HepG2 (cell line): ENCODE results near the gene PSENEN. TPM values are rescaled to one million over a fixed set of nuclear protein-coding genes. Genes with fewer than 3 reads are reported as not detected.

Source experiments
- CHD2 ChIP-seq: IDR thresholded peaks from 2 replicates; pipeline ENCODE4 v1.6.1; 2011; ENCODE audit warnings: low read depth, low read length, improper control_type of control experiment
- KDM5B ChIP-seq: sonication (generic); formaldehyde crosslinking; IDR thresholded peaks from 2 replicates; pipeline ENCODE4 v1.4.0; 2020; ENCODE audit warnings: missing genetic modification reagents, mild to moderate bottlenecking, borderline replicate concordance
- MIER3 ChIP-seq: IDR thresholded peaks from 2 replicates; pipeline ENCODE4 v1.6.1; 2016; ENCODE audit warnings: missing compliant biosample characterization, borderline replicate concordance
- STAT5B ChIP-seq: sonication (generic); formaldehyde crosslinking; IDR thresholded peaks from 2 replicates; pipeline ENCODE4 v1.4.0; 2020; ENCODE audit warnings: missing genetic modification reagents
- ZFP41 ChIP-seq: sonication (generic); formaldehyde crosslinking; IDR thresholded peaks from 2 replicates; pipeline ENCODE4 v1.4.0; 2020; ENCODE audit warnings: mild to moderate bottlenecking, missing genetic modification reagents, borderline replicate concordance
- ZNF20 ChIP-seq: sonication (generic); formaldehyde crosslinking; IDR thresholded peaks from 2 replicates; pipeline ENCODE4 v1.4.0; 2020; ENCODE audit warnings: mild to moderate bottlenecking, moderate library complexity, missing genetic modification reagents
- ZNF205 ChIP-seq: IDR thresholded peaks from 2 replicates; pipeline ENCODE4 v1.6.1; 2018; ENCODE audit warnings: missing biosample characterization, missing genetic modification reagents
- ZNF569 ChIP-seq: sonication (generic); formaldehyde crosslinking; IDR thresholded peaks from 2 replicates; pipeline ENCODE4 v1.5.0; 2020; ENCODE audit warnings: mild to moderate bottlenecking, missing genetic modification reagents, moderate library complexity, borderline replicate concordance
- ZNF83 ChIP-seq: sonication (generic); formaldehyde crosslinking; IDR thresholded peaks from 2 replicates; pipeline ENCODE4 v1.4.0; 2020; ENCODE audit warnings: missing genetic modification reagents, mild to moderate bottlenecking, borderline replicate concordance
- ZNF850 ChIP-seq: sonication (generic); formaldehyde crosslinking; conservative IDR thresholded peaks from 2 replicates; pipeline ENCODE4 v1.9.0; 2021; ENCODE audit warnings: mild to moderate bottlenecking, missing genetic modification reagents
- polyA plus RNA-seq, 8 experiments: library from polyadenylated mRNA; depleted of rRNA in 3 of 8; stranded (reverse) in 7 of 8; unstranded in 1 of 8; fragments of >200 nt; fragmentation: Illumina TruSeq in 4 of 8; extraction: Trizol in 4 of 8; gene quantifications; 2 replicates each; pipeline versions ENCODE4 v1.2.1 to v1.2.3, GENCODE V29; 2011 to 2016; ENCODE audit warnings: low read depth in 4 of 8, missing spikeins in 1 of 8, mixed read lengths in 1 of 8; ENCODE audit not compliant: insufficient read depth in 1 of 8
- total RNA-seq, 5 experiments: library from RNA; depleted of rRNA; stranded (reverse); fragments of >200 nt; fragmentation: Illumina TruSeq; extraction: Trizol; gene quantifications; 2 replicates each; pipeline ENCODE4 v1.2.3, GENCODE V29; 2016; ENCODE audit warnings: low read depth in 1 of 5
- TF ChIP-seq, protein P1 (sequence below): sonication (generic); formaldehyde crosslinking; IDR thresholded peaks from 2 replicates; pipeline ENCODE4 v1.4.0; 2020; ENCODE audit warnings: missing genetic modification reagents, borderline replicate concordance
- TF ChIP-seq, protein P2 (sequence below): sonication (generic); formaldehyde crosslinking; IDR thresholded peaks from 2 replicates; pipeline ENCODE4 v1.8.0; 2022; ENCODE audit warnings: low read depth, missing genetic modification reagents
- TF ChIP-seq, protein P3 (sequence below): sonication (generic); formaldehyde crosslinking; IDR thresholded peaks from 2 replicates; pipeline ENCODE4 v1.4.0; 2020; ENCODE audit warnings: mild to moderate bottlenecking, missing genetic modification reagents
- TF ChIP-seq, protein P4 (sequence below): IDR thresholded peaks from 2 replicates; pipeline ENCODE4 v1.6.1; 2016; ENCODE audit warnings: mild to moderate bottlenecking
- TF ChIP-seq, protein P5 (sequence below), 2 experiments: sonication (generic) in 1 of 2; formaldehyde crosslinking in 1 of 2; IDR thresholded peaks; 2 replicates each; pipeline versions ENCODE4 v1.4.0 to v1.6.1; 2016 to 2020; ENCODE audit warnings: borderline replicate concordance in 1 of 2, low read depth in 1 of 2, mild to moderate bottlenecking in 1 of 2, missing genetic modification reagents in 1 of 2

The PSENEN gene
- total and polyA plus RNA-seq, 2 of the 13 experiments (the other 11 are each of a cell fraction or from before 2014, with no cell fraction given), result 16.9 to 34.2 TPM

DNA sequence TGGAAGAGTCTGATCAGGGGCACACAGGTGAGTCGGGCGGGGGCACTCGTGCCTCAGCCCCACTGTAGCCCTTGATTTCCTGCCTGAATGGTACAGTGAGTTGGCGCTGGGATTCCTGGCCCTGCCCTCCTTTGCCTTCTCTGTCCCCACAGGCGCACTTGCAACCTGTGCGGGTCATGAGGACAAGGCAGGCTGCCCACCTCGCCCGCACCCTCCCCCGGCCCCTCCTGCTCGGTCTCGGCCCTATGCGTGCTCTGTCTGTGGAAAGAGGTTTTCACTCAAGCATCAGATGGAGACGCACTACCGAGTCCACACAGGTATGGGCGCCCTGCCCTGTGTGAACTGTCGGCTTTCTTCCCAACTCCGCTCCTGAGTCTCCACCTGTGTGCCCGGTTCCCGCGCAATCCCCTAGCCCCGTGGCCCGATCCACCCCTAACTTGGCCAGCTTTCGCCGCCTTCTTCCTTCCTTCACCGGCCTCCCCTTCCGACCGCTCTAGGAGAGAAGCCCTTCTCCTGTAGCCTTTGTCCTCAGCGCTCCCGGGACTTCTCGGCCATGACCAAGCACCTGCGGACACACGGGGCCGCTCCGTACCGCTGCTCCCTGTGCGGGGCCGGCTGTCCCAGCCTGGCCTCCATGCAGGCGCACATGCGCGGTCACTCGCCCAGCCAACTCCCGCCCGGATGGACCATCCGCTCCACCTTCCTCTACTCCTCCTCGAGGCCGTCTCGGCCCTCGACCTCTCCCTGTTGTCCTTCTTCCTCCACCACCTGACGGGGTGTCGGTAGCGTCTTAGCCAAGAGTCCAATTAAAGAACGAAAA is 29.3 kb upstream of the PSENEN start (continued):
- TF ChIP-seq, protein P1, sequence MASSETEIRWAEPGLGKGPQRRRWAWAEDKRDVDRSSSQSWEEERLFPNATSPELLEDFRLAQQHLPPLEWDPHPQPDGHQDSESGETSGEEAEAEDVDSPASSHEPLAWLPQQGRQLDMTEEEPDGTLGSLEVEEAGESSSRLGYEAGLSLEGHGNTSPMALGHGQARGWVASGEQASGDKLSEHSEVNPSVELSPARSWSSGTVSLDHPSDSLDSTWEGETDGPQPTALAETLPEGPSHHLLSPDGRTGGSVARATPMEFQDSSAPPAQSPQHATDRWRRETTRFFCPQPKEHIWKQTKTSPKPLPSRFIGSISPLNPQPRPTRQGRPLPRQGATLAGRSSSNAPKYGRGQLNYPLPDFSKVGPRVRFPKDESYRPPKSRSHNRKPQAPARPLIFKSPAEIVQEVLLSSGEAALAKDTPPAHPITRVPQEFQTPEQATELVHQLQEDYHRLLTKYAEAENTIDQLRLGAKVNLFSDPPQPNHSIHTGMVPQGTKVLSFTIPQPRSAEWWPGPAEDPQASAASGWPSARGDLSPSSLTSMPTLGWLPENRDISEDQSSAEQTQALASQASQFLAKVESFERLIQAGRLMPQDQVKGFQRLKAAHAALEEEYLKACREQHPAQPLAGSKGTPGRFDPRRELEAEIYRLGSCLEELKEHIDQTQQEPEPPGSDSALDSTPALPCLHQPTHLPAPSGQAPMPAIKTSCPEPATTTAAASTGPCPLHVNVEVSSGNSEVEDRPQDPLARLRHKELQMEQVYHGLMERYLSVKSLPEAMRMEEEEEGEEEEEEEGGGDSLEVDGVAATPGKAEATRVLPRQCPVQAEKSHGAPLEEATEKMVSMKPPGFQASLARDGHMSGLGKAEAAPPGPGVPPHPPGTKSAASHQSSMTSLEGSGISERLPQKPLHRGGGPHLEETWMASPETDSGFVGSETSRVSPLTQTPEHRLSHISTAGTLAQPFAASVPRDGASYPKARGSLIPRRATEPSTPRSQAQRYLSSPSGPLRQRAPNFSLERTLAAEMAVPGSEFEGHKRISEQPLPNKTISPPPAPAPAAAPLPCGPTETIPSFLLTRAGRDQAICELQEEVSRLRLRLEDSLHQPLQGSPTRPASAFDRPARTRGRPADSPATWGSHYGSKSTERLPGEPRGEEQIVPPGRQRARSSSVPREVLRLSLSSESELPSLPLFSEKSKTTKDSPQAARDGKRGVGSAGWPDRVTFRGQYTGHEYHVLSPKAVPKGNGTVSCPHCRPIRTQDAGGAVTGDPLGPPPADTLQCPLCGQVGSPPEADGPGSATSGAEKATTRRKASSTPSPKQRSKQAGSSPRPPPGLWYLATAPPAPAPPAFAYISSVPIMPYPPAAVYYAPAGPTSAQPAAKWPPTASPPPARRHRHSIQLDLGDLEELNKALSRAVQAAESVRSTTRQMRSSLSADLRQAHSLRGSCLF (CRISPR knock-in tag), result no peak
- TF ChIP-seq ZFP41 (CRISPR knock-in tag) (peak; percentile 83), ZNF569 (CRISPR knock-in tag) (no peak), KDM5B (peak; percentile 66; the same call in 1 of the 2 replicates), CHD2 (no peak), STAT5B (no peak), ZNF205 (CRISPR knock-in tag) (0 out of 2 replicates have a peak, but pooled peaks have one; percentile 50), ZNF20 (CRISPR knock-in tag) (no peak), MIER3 (peak; percentile 39; the same call in 1 of the 2 replicates), ZNF83 (CRISPR knock-in tag) (no peak; the same call in 1 of the 2 replicates), ZNF850 (CRISPR knock-in tag) (no peak)
- TF ChIP-seq, protein P2, sequence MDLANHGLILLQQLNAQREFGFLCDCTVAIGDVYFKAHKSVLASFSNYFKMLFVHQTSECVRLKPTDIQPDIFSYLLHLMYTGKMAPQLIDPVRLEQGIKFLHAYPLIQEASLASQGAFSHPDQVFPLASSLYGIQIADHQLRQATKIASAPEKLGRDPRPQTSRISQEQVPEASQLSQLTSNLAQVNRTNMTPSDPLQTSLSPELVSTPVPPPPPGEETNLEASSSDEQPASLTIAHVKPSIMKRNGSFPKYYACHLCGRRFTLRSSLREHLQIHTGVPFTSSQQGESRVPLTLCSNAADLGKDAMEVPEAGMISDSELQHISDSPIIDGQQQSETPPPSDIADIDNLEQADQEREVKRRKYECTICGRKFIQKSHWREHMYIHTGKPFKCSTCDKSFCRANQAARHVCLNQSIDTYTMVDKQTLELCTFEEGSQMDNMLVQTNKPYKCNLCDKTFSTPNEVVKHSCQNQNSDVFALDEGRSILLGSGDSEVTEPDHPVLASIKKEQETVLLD (CRISPR knock-in tag), result no peak; the same call in 1 of the 2 replicates
- TF ChIP-seq, protein P3, sequence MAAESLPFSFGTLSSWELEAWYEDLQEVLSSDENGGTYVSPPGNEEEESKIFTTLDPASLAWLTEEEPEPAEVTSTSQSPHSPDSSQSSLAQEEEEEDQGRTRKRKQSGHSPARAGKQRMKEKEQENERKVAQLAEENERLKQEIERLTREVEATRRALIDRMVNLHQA (CRISPR knock-in tag), result no peak
- TF ChIP-seq, protein P4, sequence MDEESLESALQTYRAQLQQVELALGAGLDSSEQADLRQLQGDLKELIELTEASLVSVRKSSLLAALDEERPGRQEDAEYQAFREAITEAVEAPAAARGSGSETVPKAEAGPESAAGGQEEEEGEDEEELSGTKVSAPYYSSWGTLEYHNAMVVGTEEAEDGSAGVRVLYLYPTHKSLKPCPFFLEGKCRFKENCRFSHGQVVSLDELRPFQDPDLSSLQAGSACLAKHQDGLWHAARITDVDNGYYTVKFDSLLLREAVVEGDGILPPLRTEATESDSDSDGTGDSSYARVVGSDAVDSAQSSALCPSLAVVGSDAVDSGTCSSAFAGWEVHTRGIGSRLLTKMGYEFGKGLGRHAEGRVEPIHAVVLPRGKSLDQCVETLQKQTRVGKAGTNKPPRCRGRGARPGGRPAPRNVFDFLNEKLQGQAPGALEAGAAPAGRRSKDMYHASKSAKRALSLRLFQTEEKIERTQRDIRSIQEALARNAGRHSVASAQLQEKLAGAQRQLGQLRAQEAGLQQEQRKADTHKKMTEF (CRISPR knock-in tag), result no peak; the same call in 1 of the 2 replicates
- TF ChIP-seq, protein P5, sequence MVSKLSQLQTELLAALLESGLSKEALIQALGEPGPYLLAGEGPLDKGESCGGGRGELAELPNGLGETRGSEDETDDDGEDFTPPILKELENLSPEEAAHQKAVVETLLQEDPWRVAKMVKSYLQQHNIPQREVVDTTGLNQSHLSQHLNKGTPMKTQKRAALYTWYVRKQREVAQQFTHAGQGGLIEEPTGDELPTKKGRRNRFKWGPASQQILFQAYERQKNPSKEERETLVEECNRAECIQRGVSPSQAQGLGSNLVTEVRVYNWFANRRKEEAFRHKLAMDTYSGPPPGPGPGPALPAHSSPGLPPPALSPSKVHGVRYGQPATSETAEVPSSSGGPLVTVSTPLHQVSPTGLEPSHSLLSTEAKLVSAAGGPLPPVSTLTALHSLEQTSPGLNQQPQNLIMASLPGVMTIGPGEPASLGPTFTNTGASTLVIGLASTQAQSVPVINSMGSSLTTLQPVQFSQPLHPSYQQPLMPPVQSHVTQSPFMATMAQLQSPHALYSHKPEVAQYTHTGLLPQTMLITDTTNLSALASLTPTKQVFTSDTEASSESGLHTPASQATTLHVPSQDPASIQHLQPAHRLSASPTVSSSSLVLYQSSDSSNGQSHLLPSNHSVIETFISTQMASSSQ (IDR thresholded peaks at IDR 0.05; ENCODE audit: low read depth), result no peak
- TF ChIP-seq, protein P5 (CRISPR knock-in tag; IDR thresholded peaks at IDR 0.05; ENCODE audit: borderline replicate concordance), result no peak
